ENCODE data around the gene PRICKLE4. TPM values are rescaled to one million over a fixed set of nuclear protein-coding genes. Genes with fewer than 3 reads are reported as not detected.

PRICKLE4 gene
- total and polyA plus RNA-seq, 8 donors = 0.88 to 5.7 (median 1.9) TPM

DNA sequence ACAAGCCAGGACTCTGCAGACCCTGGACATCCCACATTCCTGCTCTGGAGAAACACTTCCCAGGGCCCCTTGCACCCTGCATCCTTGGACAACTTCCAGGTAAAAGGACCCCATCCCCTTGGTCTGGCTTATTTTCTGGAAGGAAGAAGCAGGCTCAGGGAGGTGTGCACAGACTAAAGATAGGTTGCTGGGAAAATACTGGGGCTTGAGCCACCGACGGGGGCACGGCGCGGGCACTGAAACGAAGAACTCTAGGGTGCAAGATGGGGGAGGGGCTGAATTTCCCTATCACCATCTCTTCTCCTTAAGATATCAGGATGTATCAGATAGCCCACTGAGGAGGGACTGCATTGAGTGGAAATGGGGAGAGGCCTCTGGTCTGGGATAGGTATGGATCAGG is 1.7 kb upstream of the PRICKLE4 start:
- intact Hi-C loops (cut with DNase I) = loop anchor here in 1 of 3 donors (10.0 kb wide), 1 partner anchor 174 kb away; no protein-coding TSS in a partner anchor
- no peaks in the 10 kb centered on the region for H3K36me3 ChIP-seq
- peak overlapping the region in 3 of 4 donors; percentile 58 to 79 (median 71) for H3K4me3 ChIP-seq
- FAIRE-seq = no peak
- no peak for ATAC-seq
- 14 to 21% methylated on average over 6 of the region's 6 CpGs for WGBS, 2 donors
- H3K27me3 ChIP-seq = no peaks in the 10 kb centered on the region
- H3K4me1 ChIP-seq = peaks cover 5 to 14% (median 6%) of the 10 kb centered on the region in 3 donors
- TF ChIP-seq, protein P1, sequence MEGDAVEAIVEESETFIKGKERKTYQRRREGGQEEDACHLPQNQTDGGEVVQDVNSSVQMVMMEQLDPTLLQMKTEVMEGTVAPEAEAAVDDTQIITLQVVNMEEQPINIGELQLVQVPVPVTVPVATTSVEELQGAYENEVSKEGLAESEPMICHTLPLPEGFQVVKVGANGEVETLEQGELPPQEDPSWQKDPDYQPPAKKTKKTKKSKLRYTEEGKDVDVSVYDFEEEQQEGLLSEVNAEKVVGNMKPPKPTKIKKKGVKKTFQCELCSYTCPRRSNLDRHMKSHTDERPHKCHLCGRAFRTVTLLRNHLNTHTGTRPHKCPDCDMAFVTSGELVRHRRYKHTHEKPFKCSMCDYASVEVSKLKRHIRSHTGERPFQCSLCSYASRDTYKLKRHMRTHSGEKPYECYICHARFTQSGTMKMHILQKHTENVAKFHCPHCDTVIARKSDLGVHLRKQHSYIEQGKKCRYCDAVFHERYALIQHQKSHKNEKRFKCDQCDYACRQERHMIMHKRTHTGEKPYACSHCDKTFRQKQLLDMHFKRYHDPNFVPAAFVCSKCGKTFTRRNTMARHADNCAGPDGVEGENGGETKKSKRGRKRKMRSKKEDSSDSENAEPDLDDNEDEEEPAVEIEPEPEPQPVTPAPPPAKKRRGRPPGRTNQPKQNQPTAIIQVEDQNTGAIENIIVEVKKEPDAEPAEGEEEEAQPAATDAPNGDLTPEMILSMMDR (IDR thresholded peaks at IDR 0.05) = no peak
- no peaks in the 10 kb centered on the region for H3K9me3 ChIP-seq
- no peak overlapping the region for H3K27ac ChIP-seq
- DNase-seq = peak in 1 of 6 donors; percentile 30

DNA sequence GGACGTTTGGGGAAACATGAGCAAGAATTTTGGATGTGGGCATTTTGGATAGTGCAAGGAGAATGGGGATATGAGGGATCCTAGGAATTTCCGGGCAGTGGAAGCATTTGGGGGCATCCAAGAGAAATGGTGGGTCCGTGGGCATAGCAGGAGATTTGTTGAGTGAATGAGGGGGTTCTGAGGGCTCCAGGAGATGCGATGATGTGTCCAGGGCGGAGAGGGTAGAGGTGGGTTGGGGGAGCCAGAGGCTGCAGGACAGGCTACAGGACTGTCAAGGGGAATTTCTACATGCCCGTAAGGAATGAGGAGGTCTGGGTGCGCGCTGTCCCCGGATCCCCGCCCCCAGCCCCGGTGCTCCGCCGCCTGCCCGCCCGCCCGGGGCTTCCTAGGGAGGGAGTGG is 1.2 kb upstream of the PRICKLE4 start:
- WGBS, 2 donors = 0 to 1% methylated on average over 11 to 16 of the region's 16 CpGs
- Histone ChIP-seq H3K36me3 (no peaks in the 10 kb centered on the region), H3K9me3 (no peaks in the 10 kb centered on the region), H3K27ac (no peak overlapping the region), H3K4me1 (peaks cover 5 to 14% (median 6%) of the 10 kb centered on the region in 3 donors), H3K27me3 (no peaks in the 10 kb centered on the region), H3K4me3 (peak overlapping the region; percentile 28 to 79 (median 64))
- FAIRE-seq (no peak), ATAC-seq (no peak), DNase-seq (peak in 1 of 6 donors; percentile 59)
- TF ChIP-seq, protein P1 (IDR thresholded peaks at IDR 0.05) = no peak
- intact Hi-C loops (cut with DNase I) = loop anchor here in 1 of 3 donors (10.0 kb wide), 1 partner anchor 175 kb away; no protein-coding TSS in a partner anchor

DNA sequence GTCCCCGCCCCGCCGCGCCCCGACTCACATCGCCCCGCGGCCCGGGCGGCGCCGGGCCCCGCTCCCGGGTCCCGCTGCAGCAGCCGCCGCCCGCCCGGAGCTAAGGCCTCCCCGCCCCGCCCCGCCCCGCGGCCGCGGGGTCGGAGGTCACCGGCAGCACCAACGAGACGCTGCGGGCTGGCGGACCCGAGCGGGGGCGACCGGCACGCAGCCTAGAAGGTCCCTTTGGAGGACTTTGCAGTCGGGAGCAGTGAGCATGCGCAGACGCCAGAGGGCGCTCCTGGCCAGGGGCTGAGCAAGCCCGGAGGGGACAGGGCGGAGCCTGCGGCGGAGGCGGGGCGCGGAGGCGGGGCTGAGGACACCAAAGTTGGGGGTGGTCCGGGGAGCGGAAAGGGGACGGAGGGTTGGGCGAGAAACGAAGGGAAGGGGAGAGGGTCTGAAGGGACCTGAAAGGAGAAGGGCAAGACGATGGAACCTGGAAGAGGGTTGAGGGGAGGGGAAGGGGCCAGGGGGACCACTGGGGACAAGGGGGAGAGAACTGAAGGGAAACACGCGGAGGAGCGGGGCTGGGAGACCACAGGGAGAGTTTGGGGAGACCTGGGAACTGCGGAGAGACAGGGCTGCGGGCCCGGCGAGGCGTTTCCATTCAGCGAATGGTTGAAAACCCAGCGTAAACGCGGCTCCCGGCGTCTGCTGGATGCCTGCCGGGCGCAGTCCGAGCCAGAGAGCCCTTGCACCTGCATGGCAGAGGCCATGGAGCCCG is 613 bp upstream of the PRICKLE4 start, which contains the start of gene FRS3:
TSS of gene FRS3 (minus strand) at position 113 of the 763 bp plus-strand sequence. CDS start 2,913 bp downstream, outside the sequence.
- intact Hi-C loops (cut with DNase I) = loop anchor here in 2 of 3 donors (10.0 kb wide), 3 partner anchors 155 to 265 kb away; no protein-coding TSS in a partner anchor
- DNase-seq = peak; percentile 98 to 100 (median 100)
- no peaks in the 10 kb centered on the region for H3K9me3 ChIP-seq
- peak; percentile 90 to 97 (median 92) for ATAC-seq
- WGBS, 2 donors = 0 to 1% methylated on average over 60 to 73 of the region's 73 CpGs
- H3K27ac ChIP-seq = peak within 1 kb of the TSS; percentile 50 to 91 (median 72)
- FAIRE-seq = no peak
- H3K4me3 ChIP-seq = peak within 1 kb of the TSS; percentile 51 to 79 (median 64)
- peaks cover 5 to 14% (median 6%) of the 10 kb centered on the region in 3 donors for H3K4me1 ChIP-seq
- H3K36me3 ChIP-seq = no peaks in the 10 kb centered on the region
- TF ChIP-seq, protein P1 (IDR thresholded peaks at IDR 0.05) = peak; percentile 70 to 91 (median 88)
- H3K27me3 ChIP-seq = no peaks in the 10 kb centered on the region

DNA sequence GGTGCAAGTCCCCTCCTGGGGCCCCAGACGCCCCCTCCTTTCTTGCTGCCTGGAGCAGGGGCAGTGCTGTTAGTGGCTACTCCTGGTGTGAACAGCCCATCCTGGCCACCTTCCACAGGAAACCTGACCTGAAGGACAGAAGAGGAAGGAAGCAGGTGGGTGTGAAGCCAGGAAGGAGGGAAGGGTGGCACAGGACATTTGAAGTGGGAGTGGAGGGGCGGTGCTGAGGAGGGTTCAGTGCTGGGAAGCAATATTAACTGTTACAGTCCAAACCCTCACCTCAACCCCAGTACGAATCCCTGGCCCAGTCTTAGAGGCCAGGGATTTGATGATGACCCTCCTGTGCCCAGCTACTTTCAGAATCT is 766 bp downstream of the PRICKLE4 start:
- TF ChIP-seq, protein P1 (IDR thresholded peaks at IDR 0.05) = no peak
- intact Hi-C loops (cut with DNase I) = loop anchor here in 2 of 3 donors (10.0 kb wide), 2 partner anchors 153 to 263 kb away; no protein-coding TSS in a partner anchor
- no peaks in the 10 kb centered on the region for H3K9me3 ChIP-seq
- peak overlapping the region; percentile 6 to 91 (median 66) for H3K27ac ChIP-seq
- WGBS, 2 donors = 8 to 19% methylated on average over 3 of the region's 3 CpGs
- H3K27me3 ChIP-seq = no peaks in the 10 kb centered on the region
- DNase-seq (peak in 3 of 6 donors; percentile 58 to 68 (median 65)), FAIRE-seq (no peak), ATAC-seq (peak; percentile 4 to 16 (median 10))
- no peaks in the 10 kb centered on the region for H3K36me3 ChIP-seq
- H3K4me3 ChIP-seq = peak overlapping the region in 2 of 4 donors; percentile 71 to 79
- peaks cover 12 to 23% (median 14%) of the 10 kb centered on the region in 3 donors for H3K4me1 ChIP-seq

Measured in pancreas (tissue), 10 donors.